Ectodermal cell (in vitro differentiated cells): ENCODE data around the gene H6PD.
"Not testable (repeated sequence)": the region's sequence is repeated elsewhere in the genome, so short reads cannot be mapped to it uniquely, and the experiment has no call there.

Experiments used
- H3K27ac ChIP-seq: 2 replicates; pipeline ENCODE4 v1.7.0; 2013; ENCODE audit warnings: mild to moderate bottlenecking, low read depth, low read length; ENCODE audit not compliant: insufficient read depth, poor library complexity, severe bottlenecking
- H3K27me3 ChIP-seq: 2 replicates; pipeline ENCODE4 v1.7.0; 2013; ENCODE audit warnings: mild to moderate bottlenecking, low read length; ENCODE audit not compliant: insufficient read depth, control insufficient read depth, poor library complexity, severe bottlenecking
- H3K36me3 ChIP-seq: one replicate; pipeline ENCODE4 v1.7.0; 2013; ENCODE audit warnings: low read length; ENCODE audit not compliant: control insufficient read depth, insufficient read depth
- H3K4me1 ChIP-seq: one replicate; pipeline ENCODE4 v1.7.0; 2013; ENCODE audit warnings: low read length; ENCODE audit not compliant: control insufficient read depth, insufficient read depth
- H3K4me3 ChIP-seq: 2 replicates; pipeline ENCODE4 v1.7.0; 2013; ENCODE audit warnings: low read depth, low read length, control low read depth; ENCODE audit not compliant: insufficient read depth
- H3K9me3 ChIP-seq: 2 replicates; pipeline ENCODE4 v1.7.0; 2013; ENCODE audit warnings: mild to moderate bottlenecking, low read length, moderate library complexity; ENCODE audit not compliant: control insufficient read depth
- WGBS, 2 experiments: methylation state at CpG; one replicate each; pipeline ENCODE4 v1.1.7; 2013; ENCODE audit warnings: missing lambda C conversion rate in 2 of 2; 5-methylcytosine and 5-hydroxymethylcytosine counted together

H6PD gene

DNA sequence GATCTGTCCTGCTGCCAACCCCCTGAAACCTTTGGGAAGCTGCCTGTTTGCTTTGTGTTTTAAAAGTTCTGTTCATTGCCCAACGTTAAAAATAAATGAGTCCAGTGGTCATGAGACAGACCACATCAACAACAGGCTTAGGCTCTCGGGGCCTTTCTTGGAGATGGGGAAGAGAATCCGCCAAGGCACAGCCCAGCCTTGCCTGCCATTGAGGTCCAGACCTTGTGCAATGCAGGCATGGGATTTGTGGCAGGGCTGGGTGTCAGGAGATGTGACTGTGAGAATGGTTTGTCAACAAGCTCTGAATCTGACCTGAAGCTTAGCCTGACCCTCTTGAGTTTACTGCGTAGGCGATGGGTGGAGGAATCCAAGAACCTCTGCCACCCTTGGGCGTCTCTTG lies 62.3 kb downstream of the H6PD start:
- no peaks in the 10 kb centered on the region for H3K9me3 ChIP-seq
- 92 to 96% methylated on average over 6 of the region's 6 CpGs for WGBS, 2 experiments
- H3K4me1 ChIP-seq: peaks cover 5% of the 10 kb centered on the region
- H3K27me3 ChIP-seq: peaks cover 21% of the 10 kb centered on the region
- H3K4me3 ChIP-seq: no peak overlapping the region
- no peaks in the 10 kb centered on the region for H3K36me3 ChIP-seq
- no peak overlapping the region for H3K27ac ChIP-seq

DNA sequence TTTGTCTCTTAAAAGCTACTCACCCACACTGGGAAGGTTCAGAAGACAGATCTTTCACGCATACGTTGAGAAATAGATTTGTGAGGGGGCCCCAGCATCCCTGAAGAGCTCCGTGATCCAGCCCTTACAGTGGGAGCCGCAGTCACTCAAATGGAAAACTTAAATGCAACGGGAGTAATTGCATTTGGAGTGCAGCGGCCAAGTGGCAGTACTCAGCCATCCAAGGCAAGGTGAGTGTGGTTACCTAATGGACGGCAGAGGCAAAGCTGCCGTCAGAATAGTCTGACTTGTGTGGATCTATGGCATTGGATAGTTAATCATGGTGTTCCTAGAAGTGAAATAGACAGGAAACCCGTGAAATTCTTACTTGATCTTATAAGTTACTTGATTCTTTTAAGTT lies 63.3 kb downstream of the H6PD start:
- no peak overlapping the region for H3K4me3 ChIP-seq
- peaks cover 5% of the 10 kb centered on the region for H3K4me1 ChIP-seq
- no peak overlapping the region for H3K27ac ChIP-seq
- no peaks in the 10 kb centered on the region for H3K36me3 ChIP-seq
- peaks cover 15% of the 10 kb centered on the region for H3K27me3 ChIP-seq
- 61 to 65% methylated on average over 9 of the region's 9 CpGs for WGBS, 2 experiments
- H3K9me3 ChIP-seq: no peaks in the 10 kb centered on the region

DNA sequence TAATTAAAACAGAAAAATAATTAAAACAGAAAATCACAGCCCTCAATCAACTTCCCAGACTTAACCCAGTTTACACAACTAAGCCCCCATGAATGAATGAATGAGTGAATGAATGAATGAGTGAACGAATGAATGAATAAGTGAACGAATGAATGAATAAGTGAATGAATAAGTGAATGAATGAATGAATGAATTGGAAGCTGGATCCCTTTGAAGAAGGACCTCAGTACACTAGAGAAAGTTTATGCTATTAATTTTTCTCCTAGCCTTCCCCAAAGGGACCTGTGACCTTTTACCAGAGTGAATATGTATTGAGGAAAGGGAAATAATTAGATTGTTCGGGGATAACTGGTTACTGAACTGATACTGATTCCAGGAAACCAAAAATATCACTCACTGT lies 63.7 kb downstream of the H6PD start:
- Histone ChIP-seq H3K9me3 (no peaks in the 10 kb centered on the region), H3K4me3 (no peak overlapping the region), H3K4me1 (peaks cover 5% of the 10 kb centered on the region), H3K27ac (no peak overlapping the region), H3K36me3 (no peaks in the 10 kb centered on the region), H3K27me3 (peaks cover 14% of the 10 kb centered on the region)
- WGBS, 2 experiments: 0% methylated on average over 3 of the region's 3 CpGs

DNA sequence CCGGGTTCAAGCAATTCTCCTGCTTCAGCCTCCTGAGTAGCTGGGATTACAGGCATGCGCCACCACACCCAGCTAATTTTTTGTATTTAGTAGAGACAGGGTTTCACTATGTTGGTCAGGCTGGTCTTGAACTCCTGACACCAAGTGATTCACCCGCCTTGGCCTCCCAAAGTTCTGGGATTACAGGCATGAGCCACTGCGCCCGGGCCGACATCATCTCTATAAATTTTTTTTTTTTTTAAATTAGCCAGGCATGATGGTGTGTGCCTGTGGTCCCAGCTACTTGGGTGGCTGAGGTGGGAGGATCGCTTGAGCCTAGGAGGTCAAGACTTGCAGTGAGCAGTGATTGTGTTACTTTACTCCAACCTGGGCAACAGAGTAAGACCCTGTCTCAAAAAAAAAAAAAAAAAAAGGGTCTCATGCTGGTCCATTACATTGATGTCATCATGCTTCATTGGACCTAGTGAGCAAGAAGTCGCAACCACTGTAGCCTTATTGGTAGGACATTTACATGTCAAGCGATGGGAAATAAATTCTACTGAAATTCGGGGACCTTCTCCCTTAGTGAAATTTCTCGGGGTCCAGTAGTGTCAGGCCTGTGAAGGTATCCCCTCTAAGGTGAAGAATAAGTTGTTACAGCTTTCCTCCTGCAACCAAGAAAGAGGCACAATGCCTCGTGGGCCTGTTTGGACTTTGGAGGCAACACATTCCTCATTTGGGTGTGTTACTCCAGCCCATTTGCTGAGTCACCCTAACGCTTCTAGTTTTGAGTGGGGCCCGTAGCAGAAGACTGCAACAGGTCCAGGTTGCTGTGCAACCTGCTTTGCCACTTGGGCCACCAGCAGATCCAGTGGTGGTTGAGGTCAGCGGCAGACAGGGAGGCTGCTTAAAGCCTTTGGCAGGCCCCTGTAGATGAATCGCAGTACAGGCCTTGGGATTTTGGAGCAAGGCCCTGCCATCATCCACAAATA lies 65.3 kb downstream of the H6PD start:
- not testable (repeated sequence) for H3K4me3 ChIP-seq, H3K27me3 ChIP-seq
- WGBS, 2 experiments: 90 to 94% methylated on average over 12 to 14 of the region's 16 CpGs

DNA sequence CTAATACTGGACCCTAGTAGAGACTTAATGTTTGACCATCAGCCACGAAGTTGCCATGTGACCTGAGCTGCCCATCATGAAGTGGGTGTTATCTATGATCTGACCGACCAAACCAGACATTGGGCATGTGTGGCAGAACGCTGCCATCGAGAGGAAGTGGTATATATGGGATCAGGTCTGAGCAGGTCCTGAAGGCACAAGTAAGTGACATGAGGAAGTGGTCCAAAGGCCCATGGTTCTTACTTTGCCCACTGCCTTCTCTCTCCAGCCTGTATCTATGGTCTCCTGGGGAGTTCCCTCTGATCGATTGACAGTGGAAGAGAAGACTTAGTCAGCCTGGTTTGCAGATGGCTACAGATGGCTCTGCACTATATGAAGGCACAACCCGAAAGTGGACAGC lies 66.0 kb downstream of the H6PD start:
- Histone ChIP-seq H3K9me3 (no peaks in the 10 kb centered on the region), H3K36me3 (no peaks in the 10 kb centered on the region), H3K4me3 (no peak overlapping the region), H3K27ac (no peak overlapping the region), H3K4me1 (no peaks in the 10 kb centered on the region), H3K27me3 (no peaks in the 10 kb centered on the region)
- WGBS, 2 experiments: 94 to 98% methylated on average over 6 of the region's 6 CpGs

More for the DNA sequence above, 65.3 kb downstream of the H6PD start:
- not testable (repeated sequence) for H3K4me1 ChIP-seq, H3K36me3 ChIP-seq, H3K27ac ChIP-seq, H3K9me3 ChIP-seq

DNA sequence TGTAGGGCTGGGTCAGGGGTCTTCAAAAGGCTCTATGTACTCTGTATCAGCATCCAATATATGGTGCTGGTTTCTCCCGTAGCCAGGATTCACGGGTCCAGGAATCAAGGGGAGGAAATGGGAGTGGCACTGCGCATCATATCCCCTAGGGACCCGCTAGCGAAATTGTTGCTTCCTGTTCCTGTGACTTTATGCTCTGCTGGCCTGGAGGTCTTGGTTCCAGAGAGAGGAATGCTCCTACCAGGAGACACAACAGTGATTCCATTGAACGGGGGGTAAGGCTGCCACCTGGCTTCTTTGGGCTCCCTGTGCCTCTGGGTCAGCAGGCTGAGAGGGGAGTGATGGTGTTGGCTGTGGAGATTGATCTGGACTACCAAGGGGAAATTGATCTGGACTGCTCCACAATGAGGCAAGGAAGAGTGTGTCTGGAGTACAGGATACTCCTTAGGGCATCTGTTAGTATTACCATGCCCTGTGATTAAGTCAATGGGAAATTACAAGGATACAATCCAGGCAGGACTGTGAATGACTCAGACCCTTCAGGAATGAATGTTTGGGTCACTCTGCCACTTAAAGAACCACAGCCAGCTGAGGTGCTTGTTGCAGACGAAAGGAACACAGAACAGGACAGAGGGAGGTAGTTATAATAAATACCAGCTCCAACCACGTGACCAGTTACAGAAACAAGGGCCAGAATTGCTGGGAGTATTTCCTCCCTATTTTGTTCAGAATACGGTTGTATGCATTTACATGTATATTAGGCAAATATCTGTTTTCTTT lies 68.4 kb downstream of the H6PD start:
- no peak overlapping the region for H3K27ac ChIP-seq
- 77 to 79% methylated on average over 8 to 9 of the region's 9 CpGs for WGBS, 2 experiments
- no peaks in the 10 kb centered on the region for H3K9me3 ChIP-seq
- no peak overlapping the region for H3K4me3 ChIP-seq
- no peaks in the 10 kb centered on the region for H3K27me3 ChIP-seq
- H3K36me3 ChIP-seq: no peaks in the 10 kb centered on the region
- H3K4me1 ChIP-seq: peaks cover 3% of the 10 kb centered on the region

DNA sequence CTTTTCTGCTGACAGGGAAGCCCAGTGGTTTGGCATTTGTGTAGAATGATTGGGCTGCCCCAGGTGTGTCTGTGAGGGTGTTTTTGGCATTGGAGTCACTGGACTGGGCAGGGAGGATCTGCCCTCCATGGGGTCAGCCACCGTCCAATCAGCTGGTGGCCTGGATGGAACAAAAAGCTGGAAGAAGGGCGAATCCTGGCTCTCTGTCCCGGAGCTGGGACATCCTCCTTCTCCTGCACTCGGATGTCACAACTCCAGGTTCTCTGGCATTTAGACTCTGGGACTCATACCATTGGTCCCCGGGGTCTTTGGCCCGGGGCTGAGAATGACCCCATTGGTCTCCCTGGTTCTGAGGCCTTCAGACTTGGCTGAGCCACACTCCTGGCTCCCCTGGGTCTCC lies 69.3 kb downstream of the H6PD start:
- no peaks in the 10 kb centered on the region for H3K9me3 ChIP-seq
- H3K27ac ChIP-seq: no peak overlapping the region
- H3K27me3 ChIP-seq: no peaks in the 10 kb centered on the region
- peaks cover 6% of the 10 kb centered on the region for H3K4me1 ChIP-seq
- 87 to 90% methylated on average over 6 of the region's 6 CpGs for WGBS, 2 experiments
- no peaks in the 10 kb centered on the region for H3K36me3 ChIP-seq
- no peak overlapping the region for H3K4me3 ChIP-seq

DNA sequence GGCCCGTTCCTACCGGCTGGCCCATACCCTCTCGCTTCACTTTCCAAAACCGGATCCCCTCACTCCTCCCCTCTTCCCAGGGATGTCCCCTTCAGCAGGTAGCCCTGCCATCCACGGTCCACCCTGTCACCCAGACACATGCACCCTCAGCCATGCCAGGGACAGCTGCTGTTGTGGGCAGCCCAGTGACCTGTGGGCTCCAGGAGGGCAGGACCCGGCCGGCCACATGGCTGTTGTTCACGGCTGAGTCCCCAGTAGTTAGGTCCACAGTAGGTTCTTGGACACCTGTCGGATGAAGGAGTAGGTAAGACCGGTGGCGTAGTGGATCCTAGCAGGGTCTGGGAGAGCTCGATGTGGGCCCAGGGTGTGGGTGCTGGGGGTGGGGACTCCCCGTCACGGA lies 70.6 kb downstream of the H6PD start:
- peaks cover 6% of the 10 kb centered on the region for H3K4me1 ChIP-seq
- no peak overlapping the region for H3K27ac ChIP-seq
- no peaks in the 10 kb centered on the region for H3K9me3 ChIP-seq
- no peaks in the 10 kb centered on the region for H3K36me3 ChIP-seq
- H3K27me3 ChIP-seq: no peaks in the 10 kb centered on the region
- H3K4me3 ChIP-seq: no peak overlapping the region
- WGBS, 2 experiments: 93% methylated on average over 14 of the region's 14 CpGs

DNA sequence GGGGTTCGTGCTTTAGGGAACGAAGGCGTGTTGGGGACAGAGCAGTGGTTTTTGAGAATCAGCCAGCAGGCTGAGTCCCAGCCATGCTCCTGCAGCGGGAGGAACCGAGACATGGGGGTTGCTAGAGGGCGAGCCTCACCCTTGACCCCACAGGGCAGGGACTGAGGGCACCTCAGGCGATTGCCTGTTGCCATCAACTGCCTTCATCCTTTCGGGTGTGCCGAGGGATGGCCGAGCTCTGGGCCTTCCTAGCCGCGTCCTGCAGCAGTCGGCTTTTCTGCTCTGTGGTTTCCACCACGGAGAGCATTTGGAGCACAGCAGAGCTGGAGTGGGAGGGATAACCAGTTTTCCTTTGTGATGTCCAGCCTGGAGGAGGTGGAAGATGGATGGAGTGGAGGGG lies 71.4 kb downstream of the H6PD start:
- 93% methylated on average over 14 of the region's 14 CpGs for WGBS, 2 experiments

DNA sequence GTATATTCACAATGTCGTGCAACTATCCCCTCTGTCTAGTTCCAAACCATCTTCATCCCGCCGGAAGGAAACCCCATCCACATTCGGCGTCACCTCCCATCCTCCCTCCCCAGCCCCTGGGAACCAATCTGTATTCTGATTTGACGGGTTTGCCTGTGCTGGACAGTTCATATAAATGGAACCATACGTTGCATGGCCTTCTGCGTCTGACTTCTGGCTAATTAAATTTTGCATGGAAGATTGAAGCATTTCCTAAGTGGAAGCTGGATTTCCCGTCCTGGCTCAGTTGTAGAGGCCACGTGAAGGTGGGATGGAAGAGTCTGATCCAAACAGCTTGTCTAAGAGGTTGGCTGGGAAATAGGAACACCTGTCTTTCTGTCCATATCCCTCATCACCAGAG lies 72.7 kb downstream of the H6PD start:
- Histone ChIP-seq H3K27ac (no peak overlapping the region), H3K36me3 (no peaks in the 10 kb centered on the region), H3K4me1 (peaks cover 8% of the 10 kb centered on the region), H3K27me3 (no peaks in the 10 kb centered on the region), H3K9me3 (no peaks in the 10 kb centered on the region), H3K4me3 (no peak overlapping the region)
- 93 to 94% methylated on average over 10 of the region's 10 CpGs for WGBS, 2 experiments

More for the DNA sequence above, 71.4 kb downstream of the H6PD start:
- Histone ChIP-seq H3K4me1 (peaks cover 6% of the 10 kb centered on the region), H3K9me3 (no peaks in the 10 kb centered on the region), H3K27ac (no peak overlapping the region), H3K4me3 (no peak overlapping the region), H3K27me3 (no peaks in the 10 kb centered on the region), H3K36me3 (no peaks in the 10 kb centered on the region)
